SK-N-MC (cell line): Measurements from ENCODE around the gene PAIP1.

ENCODE experiments used
- DNase-seq: peaks from one replicate; pipeline ENCODE4 v3.0.0-alpha.2; 2011; ENCODE audit warnings: low read depth, low spot score
- H3K27ac ChIP-seq: fragments of 200-600 bp; sonication (generic); 2 replicates; pipeline ENCODE4 v1.5.1; 2016; ENCODE audit warnings: mixed run types
- H3K36me3 ChIP-seq: fragments of 200-600 bp; sonication (generic); 2 replicates; pipeline ENCODE4 v1.6.1; 2017; ENCODE audit warnings: antibody characterized with exemption, low read length, mixed read lengths; ENCODE audit not compliant: insufficient read depth
- H3K4me3 ChIP-seq: fragments of 200-600 bp; sonication (generic); 2 replicates; pipeline ENCODE4 v1.5.1; 2016
- H3K9ac ChIP-seq: fragments of 200-600 bp; sonication (generic); 2 replicates; pipeline ENCODE4 v1.8.0; 2017; ENCODE audit warnings: mixed run types, mixed read lengths; ENCODE audit not compliant: insufficient read length
- H3K9me3 ChIP-seq: fragments of 200-600 bp; sonication (generic); 2 replicates; pipeline ENCODE4 v1.6.1; 2017; ENCODE audit warnings: low read depth, mild to moderate bottlenecking, antibody characterized with exemption, low read length, moderate library complexity, mixed read lengths
- EZH2 ChIP-seq: fragments of 200-600 bp; sonication (generic); IDR thresholded peaks from one replicate; pipeline ENCODE4 v1.6.1; 2017; ENCODE audit warnings: antibody characterized with exemption
- FOXP2 ChIP-seq: optimal IDR thresholded peaks from 2 replicates; pipeline ENCODE3; 2011; ENCODE audit warnings: mild to moderate bottlenecking, moderate library complexity; ENCODE audit not compliant: insufficient read depth; ENCODE audit errors: extremely low read length, control extremely low read depth
- POLR2AphosphoS5 ChIP-seq: IDR thresholded peaks from 2 replicates; pipeline ENCODE4 v1.6.1; 2012; ENCODE audit warnings: mild to moderate bottlenecking, low read depth, low read length, borderline replicate concordance

Gene PAIP1

GRCh38 chr5:43548358-43548757 lies 8.5 kb downstream of the PAIP1 start:
- TF ChIP-seq POLR2AphosphoS5 (no peak), EZH2 (no peak), FOXP2 (no peak)
- peak overlapping the region; percentile 26; the same call in 1 of the 2 replicates for H3K27ac ChIP-seq
- no peak overlapping the region for H3K9ac ChIP-seq
- no peak for DNase-seq
- H3K9me3 ChIP-seq = no peaks in the 10 kb centered on the region
- peaks cover 97% of the 10 kb centered on the region for H3K36me3 ChIP-seq
- H3K4me3 ChIP-seq = no peak overlapping the region

GRCh38 chr5:43547532-43547931 lies 9.3 kb downstream of the PAIP1 start:
- no peak for TF ChIP-seq FOXP2
- no peak for TF ChIP-seq EZH2
- no peak for DNase-seq
- H3K4me3 ChIP-seq = no peak overlapping the region
- no peak overlapping the region for H3K9ac ChIP-seq
- H3K36me3 ChIP-seq = peaks cover 97% of the 10 kb centered on the region
- H3K9me3 ChIP-seq = no peaks in the 10 kb centered on the region
- H3K27ac ChIP-seq = no peak overlapping the region

- no peaks in the 10 kb centered on the region for H3K9me3 ChIP-seq
- H3K27ac ChIP-seq = no peak overlapping the region
- no peak for DNase-seq
- no peak for TF ChIP-seq FOXP2
- no peak for TF ChIP-seq POLR2AphosphoS5
- TF ChIP-seq EZH2 = no peak
- H3K4me3 ChIP-seq = no peak overlapping the region
- peaks cover 99% of the 10 kb centered on the region for H3K36me3 ChIP-seq
- H3K9ac ChIP-seq = no peak overlapping the region
Measured at GRCh38 chr5:43543434-43543833, 13.4 kb downstream of the PAIP1 start.

- 0 out of 2 replicates have a peak overlapping the region, but pooled peaks have one; percentile 11 for H3K27ac ChIP-seq
- peaks cover 97% of the 10 kb centered on the region for H3K36me3 ChIP-seq
- no peak for DNase-seq
- TF ChIP-seq POLR2AphosphoS5 = no peak
- TF ChIP-seq EZH2 = no peak
- TF ChIP-seq FOXP2 = no peak
- no peak overlapping the region for H3K9ac ChIP-seq
- no peak overlapping the region for H3K4me3 ChIP-seq
- no peaks in the 10 kb centered on the region for H3K9me3 ChIP-seq
Measured at GRCh38 chr5:43540746-43541145, 16.1 kb downstream of the PAIP1 start.

- Histone ChIP-seq H3K9ac (no peak overlapping the region), H3K4me3 (no peak overlapping the region), H3K27ac (no peak overlapping the region), H3K36me3 (peaks cover 97% of the 10 kb centered on the region), H3K9me3 (no peaks in the 10 kb centered on the region)
- TF ChIP-seq POLR2AphosphoS5 (no peak), FOXP2 (no peak), EZH2 (no peak)
- DNase-seq = no peak
Measured at GRCh38 chr5:43536972-43537371, 19.9 kb downstream of the PAIP1 start.

- H3K9ac ChIP-seq = no peak overlapping the region
Measured at GRCh38 chr5:43533646-43534045, 23.2 kb downstream of the PAIP1 start.

GRCh38 chr5:43530648-43531047 lies 26.2 kb downstream of the PAIP1 start:
- H3K9me3 ChIP-seq = no peaks in the 10 kb centered on the region
- DNase-seq = no peak
- H3K27ac ChIP-seq = no peak overlapping the region
- no peak overlapping the region for H3K9ac ChIP-seq
- TF ChIP-seq POLR2AphosphoS5 = no peak
- no peak for TF ChIP-seq FOXP2
- no peak for TF ChIP-seq EZH2
- no peak overlapping the region for H3K4me3 ChIP-seq
- H3K36me3 ChIP-seq = peaks cover 89% of the 10 kb centered on the region

More at GRCh38 chr5:43533646-43534045, 23.2 kb downstream of the PAIP1 start:
- H3K36me3 ChIP-seq = peaks cover 98% of the 10 kb centered on the region
- H3K4me3 ChIP-seq = no peak overlapping the region
- H3K9me3 ChIP-seq = no peaks in the 10 kb centered on the region
- no peak overlapping the region for H3K27ac ChIP-seq
- DNase-seq = no peak
- no peak for TF ChIP-seq FOXP2
- TF ChIP-seq POLR2AphosphoS5 = no peak
- no peak for TF ChIP-seq EZH2

GRCh38 chr5:43523662-43524072 lies 33.2 kb downstream of the PAIP1 start:
- no peak for DNase-seq
- no peak for TF ChIP-seq EZH2
- no peak for TF ChIP-seq FOXP2
- TF ChIP-seq POLR2AphosphoS5 = no peak
- no peak overlapping the region for H3K4me3 ChIP-seq
- H3K36me3 ChIP-seq = peaks cover 38% of the 10 kb centered on the region
- no peak overlapping the region for H3K9ac ChIP-seq
- no peak overlapping the region for H3K27ac ChIP-seq
- no peaks in the 10 kb centered on the region for H3K9me3 ChIP-seq

- H3K27ac ChIP-seq = no peak overlapping the region
- TF ChIP-seq POLR2AphosphoS5 = no peak
- TF ChIP-seq FOXP2 = no peak
- TF ChIP-seq EZH2 = no peak
- DNase-seq = no peak
- no peak overlapping the region for H3K4me3 ChIP-seq
- H3K9ac ChIP-seq = no peak overlapping the region
- H3K36me3 ChIP-seq = peaks cover 17% of the 10 kb centered on the region
- H3K9me3 ChIP-seq = no peaks in the 10 kb centered on the region
Measured at GRCh38 chr5:43520615-43521014, 36.3 kb downstream of the PAIP1 start.

- peak overlapping the region; percentile 99 for H3K9ac ChIP-seq
- H3K27ac ChIP-seq = peak overlapping the region; percentile 97
- H3K9me3 ChIP-seq = no peaks in the 10 kb centered on the region
- TF ChIP-seq EZH2 (no peak), FOXP2 (no peak), POLR2AphosphoS5 (no peak)
- H3K4me3 ChIP-seq = peak overlapping the region; percentile 100
- DNase-seq = no peak
- no peaks in the 10 kb centered on the region for H3K36me3 ChIP-seq
Measured at GRCh38 chr5:43515678-43516048, 41.2 kb downstream of the PAIP1 start.
